Gastroesophageal sphincter (tissue), 4 donors: ENCODE data around the gene LYZL6. TPM values are rescaled to one million over a fixed set of nuclear protein-coding genes. Genes with fewer than 3 reads are reported as not detected.
A peak's percentile ranks its signal among the peaks of the same experiment; 100 is the strongest.

Experiments used
- ATAC-seq: fragments of 150-250 bp; one replicate; pipeline ENCODE4 v1.9.1; 2016; ENCODE audit warnings: mild to moderate bottlenecking, moderate library complexity
- H3K27ac ChIP-seq, 4 donors: fragments of 200-600 bp; sonication (generic) in 3 of 4; 1 replicate in 3 of 4; 2 replicates in 1 of 4; pipeline ENCODE4 v1.5.1; 2016 to 2019
- H3K27me3 ChIP-seq: fragments of 200-600 bp; sonication (generic); one replicate; pipeline ENCODE4 v1.5.1; 2019
- H3K36me3 ChIP-seq, 2 donors: fragments of 200-600 bp; sonication (generic); one replicate each; pipeline ENCODE4 v1.5.1; 2019; ENCODE audit warnings: control low read depth in 1 of 2
- H3K4me1 ChIP-seq, 3 donors: fragments of 200-600 bp; sonication (generic); 1 replicate in 2 of 3; 2 replicates in 1 of 3; pipeline ENCODE4 v1.5.1; 2016 to 2019; ENCODE audit warnings: control low read depth in 2 of 3
- H3K4me3 ChIP-seq, 2 donors: fragments of 200-600 bp; sonication (generic); one replicate each; pipeline ENCODE4 v1.5.1; 2019; ENCODE audit warnings: mild to moderate bottlenecking in 1 of 2, moderate library complexity in 1 of 2
- H3K9me3 ChIP-seq, 3 donors: fragments of 200-600 bp; sonication (generic); one replicate each; pipeline ENCODE4 v1.5.1; 2017 to 2019; ENCODE audit warnings: control low read depth in 2 of 3
- EP300 ChIP-seq: sonication (generic); formaldehyde crosslinking; IDR thresholded peaks from one replicate; pipeline ENCODE4 v1.6.1; 2017; ENCODE audit warnings: antibody characterized with exemption, mild to moderate bottlenecking
- POLR2A ChIP-seq, 2 donors: fragments of 450-650 bp; IDR thresholded peaks; one replicate each; pipeline ENCODE4 v1.6.1; 2017; ENCODE audit warnings: antibody characterized with exemption in 2 of 2, mild to moderate bottlenecking in 2 of 2, moderate library complexity in 1 of 2
- POLR2AphosphoS5 ChIP-seq: sonication (generic); formaldehyde crosslinking; IDR thresholded peaks from one replicate; pipeline ENCODE4 v1.6.1; 2017; ENCODE audit warnings: antibody characterized with exemption
- WGBS, 2 donors: methylation state at CpG; one replicate each; pipeline ENCODE4 v1.1.5; 2018; ENCODE audit warnings: low coverage in 1 of 2; 5-methylcytosine and 5-hydroxymethylcytosine counted together
- total RNA-seq, 4 donors: library from RNA; depleted of rRNA; stranded (reverse); fragments of >200 nt; gene quantifications; one replicate each; pipeline ENCODE4 v1.1.0, GENCODE V29; 2016
- TF ChIP-seq, protein P1 (sequence below), 4 experiments: fragments of 200-600 bp in 2 of 4; fragments of 450-650 bp in 2 of 4; sonication (generic) in 1 of 4; IDR thresholded peaks; one replicate each; pipeline ENCODE4 v1.5.1; 2017 to 2019; ENCODE audit warnings: antibody characterized with exemption in 4 of 4, mild to moderate bottlenecking in 2 of 4, moderate library complexity in 2 of 4

Gene LYZL6, protein sequence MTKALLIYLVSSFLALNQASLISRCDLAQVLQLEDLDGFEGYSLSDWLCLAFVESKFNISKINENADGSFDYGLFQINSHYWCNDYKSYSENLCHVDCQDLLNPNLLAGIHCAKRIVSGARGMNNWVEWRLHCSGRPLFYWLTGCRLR
- total RNA-seq = not detected

DNA sequence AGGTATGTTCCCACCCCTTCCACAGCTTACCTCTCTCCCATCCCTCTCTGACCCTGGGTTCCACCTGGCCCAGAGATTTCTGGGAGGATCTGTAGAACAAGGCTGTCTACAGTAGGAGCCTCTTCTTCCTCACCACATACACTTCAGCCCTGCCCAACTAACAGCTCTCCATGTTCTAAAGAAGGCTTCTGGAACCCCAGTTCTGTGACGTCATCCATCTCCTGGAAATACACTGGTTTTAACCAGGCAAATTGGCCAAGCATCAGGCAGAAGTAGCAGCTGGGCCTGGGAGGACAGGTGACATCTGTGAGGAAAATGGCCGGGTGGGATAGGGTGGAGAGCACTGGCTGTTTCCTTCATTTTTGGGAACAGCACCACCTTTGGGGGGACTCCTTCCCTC, at the start of gene LYZL6:
TSS of gene LYZL6 (minus strand) at position 177 of the 400 bp plus-strand sequence. CDS start 4,357 bp downstream, outside the sequence.
- WGBS, 2 donors = 33% methylated on average over 1 of the region's 2 CpGs; no CpG with 5 or more reads in 1 of the 2 donors
- Histone ChIP-seq H3K27me3 (peaks cover 3% of the 10 kb centered on the region), H3K36me3 (no peaks in the 10 kb centered on the region), H3K9me3 (no peaks in the 10 kb centered on the region), H3K4me3 (no peak within 1 kb of the TSS), H3K27ac (no peak within 1 kb of the TSS), H3K4me1 (no peaks in the 10 kb centered on the region)
- ATAC-seq = no peak
- TF ChIP-seq EP300 = no peak
- no peak for TF ChIP-seq POLR2AphosphoS5
- TF ChIP-seq, protein P1, sequence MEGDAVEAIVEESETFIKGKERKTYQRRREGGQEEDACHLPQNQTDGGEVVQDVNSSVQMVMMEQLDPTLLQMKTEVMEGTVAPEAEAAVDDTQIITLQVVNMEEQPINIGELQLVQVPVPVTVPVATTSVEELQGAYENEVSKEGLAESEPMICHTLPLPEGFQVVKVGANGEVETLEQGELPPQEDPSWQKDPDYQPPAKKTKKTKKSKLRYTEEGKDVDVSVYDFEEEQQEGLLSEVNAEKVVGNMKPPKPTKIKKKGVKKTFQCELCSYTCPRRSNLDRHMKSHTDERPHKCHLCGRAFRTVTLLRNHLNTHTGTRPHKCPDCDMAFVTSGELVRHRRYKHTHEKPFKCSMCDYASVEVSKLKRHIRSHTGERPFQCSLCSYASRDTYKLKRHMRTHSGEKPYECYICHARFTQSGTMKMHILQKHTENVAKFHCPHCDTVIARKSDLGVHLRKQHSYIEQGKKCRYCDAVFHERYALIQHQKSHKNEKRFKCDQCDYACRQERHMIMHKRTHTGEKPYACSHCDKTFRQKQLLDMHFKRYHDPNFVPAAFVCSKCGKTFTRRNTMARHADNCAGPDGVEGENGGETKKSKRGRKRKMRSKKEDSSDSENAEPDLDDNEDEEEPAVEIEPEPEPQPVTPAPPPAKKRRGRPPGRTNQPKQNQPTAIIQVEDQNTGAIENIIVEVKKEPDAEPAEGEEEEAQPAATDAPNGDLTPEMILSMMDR (IDR thresholded peaks at IDR 0.05) = no peak
- TF ChIP-seq POLR2A (IDR thresholded peaks at IDR 0.05) = no peak

DNA sequence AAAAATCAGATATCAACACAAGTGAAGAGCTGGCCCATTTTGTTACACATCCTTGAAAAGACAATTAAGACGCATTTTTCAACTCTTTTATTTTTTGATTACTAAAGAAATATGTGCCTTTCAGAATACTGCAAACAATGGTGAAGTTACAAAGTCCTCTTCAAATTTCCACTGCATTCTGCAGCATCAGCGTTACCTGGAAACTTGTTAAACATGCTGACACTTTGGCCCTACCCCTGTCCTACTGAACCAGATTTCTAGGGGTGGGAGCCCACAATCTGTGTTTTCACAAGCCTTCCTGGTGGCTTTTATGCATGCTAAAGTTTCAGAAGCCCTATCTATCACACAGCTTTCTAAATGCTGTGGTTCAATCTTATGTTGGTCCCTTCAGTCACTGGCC, 47.6 kb upstream of the LYZL6 start:
- WGBS, 2 donors = 48 to 81% methylated on average over 2 of the region's 2 CpGs
- Histone ChIP-seq H3K4me1 (peaks cover 0 to 6% (median 0%) of the 10 kb centered on the region in 3 donors), H3K9me3 (peaks cover 0 to 14% (median 0%) of the 10 kb centered on the region in 3 donors), H3K27me3 (peaks cover 7% of the 10 kb centered on the region), H3K4me3 (no peak overlapping the region), H3K27ac (no peak overlapping the region), H3K36me3 (no peaks in the 10 kb centered on the region)
- TF ChIP-seq, protein P1 (IDR thresholded peaks at IDR 0.05) = no peak
- TF ChIP-seq POLR2AphosphoS5 = no peak
- TF ChIP-seq POLR2A (IDR thresholded peaks at IDR 0.05) = no peak
- no peak for TF ChIP-seq EP300
- ATAC-seq = no peak

DNA sequence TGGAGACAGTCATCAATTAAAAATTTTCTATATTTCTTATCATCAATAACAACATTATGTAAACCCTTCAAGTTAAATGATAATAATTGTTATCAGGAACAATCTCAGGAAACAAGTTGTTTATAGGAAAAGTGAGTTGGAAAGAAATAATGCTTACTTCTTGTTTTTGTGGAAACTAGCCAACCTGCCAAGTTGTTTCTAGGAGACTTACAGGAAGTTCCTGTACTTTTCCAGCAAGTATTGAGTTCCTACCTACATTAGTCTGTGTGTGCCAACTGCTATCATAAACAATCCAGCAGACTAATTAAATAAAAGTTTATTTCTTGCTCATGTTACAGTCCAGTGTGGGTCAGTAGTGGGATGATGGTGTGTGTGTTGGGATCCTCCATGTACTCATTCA, 44.7 kb upstream of the LYZL6 start:
- peaks cover 0 to 6% (median 0%) of the 10 kb centered on the region in 3 donors for H3K4me1 ChIP-seq
- H3K27me3 ChIP-seq = peaks cover 7% of the 10 kb centered on the region
- no peak overlapping the region for H3K4me3 ChIP-seq
- no peaks in the 10 kb centered on the region for H3K36me3 ChIP-seq
- no peak overlapping the region for H3K27ac ChIP-seq
- H3K9me3 ChIP-seq = peaks cover 0 to 14% (median 0%) of the 10 kb centered on the region in 3 donors
- TF ChIP-seq POLR2AphosphoS5 (no peak), POLR2A (IDR thresholded peaks at IDR 0.05) (no peak), EP300 (no peak)
- TF ChIP-seq, protein P1 (IDR thresholded peaks at IDR 0.05) = no peak
- ATAC-seq = no peak

DNA sequence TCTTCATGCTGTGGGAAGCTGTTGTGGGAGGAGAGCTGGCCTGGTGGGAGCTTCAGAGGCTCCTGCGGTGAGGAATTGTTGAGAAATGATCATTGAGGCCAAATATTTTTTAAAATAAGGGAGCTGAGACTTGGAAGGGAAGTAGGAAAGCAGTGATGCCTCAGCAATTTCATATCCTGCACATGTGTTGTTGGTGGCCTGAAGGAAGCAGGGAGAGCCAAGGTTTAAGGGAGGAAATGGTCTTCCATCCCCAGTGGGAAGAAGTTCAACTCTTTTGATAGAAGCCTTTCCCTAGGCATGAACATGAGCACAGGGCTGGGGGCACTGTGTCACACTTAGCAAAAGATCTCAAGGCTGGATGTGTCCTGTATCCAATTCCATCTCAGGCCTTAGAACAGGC, 43.1 kb upstream of the LYZL6 start, which contains the start of gene CCL14:
TSS of gene CCL14 (minus strand) at position 87 of the 400 bp plus-strand sequence. CDS start at position 7, 80 bp downstream.
- TF ChIP-seq POLR2AphosphoS5 = no peak
- TF ChIP-seq EP300 = no peak
- TF ChIP-seq, protein P1 (IDR thresholded peaks at IDR 0.05) = no peak
- no peak for TF ChIP-seq POLR2A (IDR thresholded peaks at IDR 0.05)
- peak within 1 kb of the TSS in 1 of 2 donors; percentile 38 for H3K4me3 ChIP-seq
- H3K9me3 ChIP-seq = peaks cover 0 to 14% (median 0%) of the 10 kb centered on the region in 3 donors
- peaks cover 5% of the 10 kb centered on the region for H3K27me3 ChIP-seq
- 0 to 67% methylated on average over 1 of the region's 1 CpG for WGBS, 2 donors
- ATAC-seq = no peak
- H3K27ac ChIP-seq = peak within 1 kb of the TSS in 3 of 4 donors; percentile 32 to 42 (median 35)
- no peaks in the 10 kb centered on the region for H3K36me3 ChIP-seq
- H3K4me1 ChIP-seq = peaks cover 0 to 6% (median 0%) of the 10 kb centered on the region in 3 donors

DNA sequence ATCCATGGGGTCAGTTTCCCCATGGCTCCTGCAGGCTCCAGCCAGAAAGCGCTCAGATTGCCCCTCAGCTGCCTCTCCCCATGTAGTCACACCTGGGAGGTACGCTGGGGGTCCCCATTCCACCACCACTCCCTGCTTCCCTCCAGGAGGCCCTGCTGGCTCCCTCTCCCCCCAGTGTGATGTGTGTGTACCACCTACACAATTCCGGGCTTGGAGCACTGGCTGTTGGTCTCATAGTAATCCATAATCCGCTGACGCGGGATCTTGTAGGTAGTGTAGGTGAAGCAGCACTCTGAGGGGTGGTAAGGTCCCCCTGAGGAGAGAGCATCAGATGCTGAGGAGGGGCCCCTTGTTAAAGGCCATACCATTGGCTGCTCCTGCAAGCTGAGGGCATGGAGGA, 40.6 kb upstream of the LYZL6 start:
- peaks cover 4% of the 10 kb centered on the region for H3K27me3 ChIP-seq
- ATAC-seq = no peak
- peak overlapping the region in 1 of 2 donors; percentile 38 for H3K4me3 ChIP-seq
- TF ChIP-seq EP300 = no peak
- no peak for TF ChIP-seq POLR2AphosphoS5
- TF ChIP-seq, protein P1 (IDR thresholded peaks at IDR 0.05) = no peak
- no peak for TF ChIP-seq POLR2A (IDR thresholded peaks at IDR 0.05)
- no peaks in the 10 kb centered on the region for H3K36me3 ChIP-seq
- 93% methylated on average over 6 of the region's 6 CpGs; no CpG with 5 or more reads in 1 of the 2 donors for WGBS, 2 donors
- peaks cover 0 to 8% (median 0%) of the 10 kb centered on the region in 3 donors for H3K9me3 ChIP-seq
- H3K4me1 ChIP-seq = peaks cover 0 to 6% (median 0%) of the 10 kb centered on the region in 3 donors
- no peak overlapping the region for H3K27ac ChIP-seq
